ENCODE measurements around the gene CFAP69.
"Not testable (repeated sequence)": the region's sequence is repeated elsewhere in the genome, so short reads cannot be mapped to it uniquely, and the experiment has no call there.

The CFAP69 gene

DNA sequence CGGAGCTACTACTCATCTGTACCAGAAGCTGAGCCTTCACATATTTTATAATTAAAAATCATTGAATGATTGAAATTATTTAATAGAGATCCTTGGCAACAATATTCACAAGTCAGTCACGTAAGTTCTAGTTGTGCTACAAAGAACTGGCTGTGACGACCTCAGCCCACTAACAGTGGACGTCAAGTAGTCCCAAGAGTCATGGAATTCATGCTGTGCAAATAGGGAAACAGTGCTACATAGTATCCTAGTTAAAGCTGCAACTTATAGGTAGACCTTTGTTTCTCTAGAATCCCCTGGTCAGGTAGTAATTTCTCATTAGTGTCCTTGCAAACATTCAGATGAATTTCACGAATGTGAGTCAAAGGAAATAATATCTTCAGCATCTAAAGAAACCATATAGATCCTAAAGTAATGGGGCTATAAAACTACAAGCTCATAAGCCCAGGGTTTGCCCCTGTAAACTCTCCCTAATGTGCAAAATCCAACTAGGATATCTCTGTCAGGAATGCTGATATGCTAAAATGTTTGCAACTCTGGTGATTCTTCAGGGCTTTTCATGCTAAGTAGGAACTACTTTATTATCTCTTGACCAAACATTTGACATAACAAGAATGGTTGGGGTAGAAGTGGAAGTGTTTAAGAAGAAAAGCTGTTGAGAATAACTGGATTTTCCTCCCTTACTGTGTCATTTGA lies 31.2 kb downstream of the CFAP69 start:
- DNase-seq: no peak

DNA sequence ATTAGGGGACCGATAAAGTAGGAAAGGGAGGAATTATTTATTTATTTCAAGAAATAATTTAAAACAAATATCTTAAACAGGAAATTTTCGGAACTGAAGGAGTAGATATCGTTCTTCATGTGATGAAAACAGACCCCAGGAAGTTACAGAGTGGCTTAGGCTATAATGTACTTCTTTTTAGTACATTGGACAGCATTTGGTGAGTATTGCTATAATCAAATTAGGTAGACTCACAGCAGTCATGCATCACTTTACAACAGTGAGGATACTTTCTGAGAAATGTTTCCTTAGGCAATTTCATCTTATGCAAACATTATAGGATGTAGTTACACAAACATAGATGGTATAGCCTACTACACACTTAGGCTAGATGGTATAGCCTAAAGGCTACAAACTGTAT lies 43.2 kb downstream of the CFAP69 start:
- DNase-seq: no peak

DNA sequence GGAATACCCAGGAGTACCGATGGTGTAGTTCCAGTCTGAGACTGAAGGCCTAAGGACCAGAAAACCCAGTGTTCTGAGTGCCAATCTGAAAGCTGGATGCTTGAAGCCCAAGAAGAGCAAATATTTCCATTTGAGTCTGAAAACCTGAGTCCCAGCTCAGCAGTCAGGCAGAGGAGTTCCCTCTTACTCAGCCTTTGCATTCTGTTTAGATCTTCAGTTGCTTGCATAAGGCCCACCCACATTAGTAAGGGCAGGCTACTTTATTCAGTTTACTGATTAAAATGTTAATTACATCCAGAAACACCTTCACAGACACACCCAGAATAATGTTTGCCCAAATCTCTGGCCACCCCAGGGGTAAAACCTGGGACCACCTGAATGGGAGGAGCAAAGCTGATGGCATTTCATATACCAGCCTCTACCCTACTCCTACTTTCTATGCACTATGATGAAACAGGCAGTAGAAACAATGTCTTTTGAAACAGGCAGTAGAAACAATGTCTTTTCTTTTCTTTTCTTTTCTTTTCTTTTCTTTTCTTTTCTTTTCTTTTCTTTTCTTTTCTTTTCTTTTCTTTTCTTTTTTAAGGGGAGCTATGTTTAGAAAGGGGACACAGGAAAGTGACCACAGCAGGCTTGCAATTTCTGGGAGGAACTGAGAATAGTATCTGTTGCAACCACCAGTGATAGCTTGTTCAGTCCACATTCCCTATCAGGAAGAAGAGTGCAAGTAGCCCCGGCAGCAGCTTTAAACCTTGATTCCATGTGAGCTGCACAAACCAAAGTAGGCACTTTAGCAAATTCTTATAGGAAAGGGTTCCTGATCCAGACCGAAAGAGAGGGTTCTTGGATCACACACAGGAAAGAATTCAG lies 45.5 kb downstream of the CFAP69 start:
- no peak for DNase-seq

GRCh38 chr7:90298145-90299038 lies 53.4 kb downstream of the CFAP69 start:
- no peak for DNase-seq

DNA sequence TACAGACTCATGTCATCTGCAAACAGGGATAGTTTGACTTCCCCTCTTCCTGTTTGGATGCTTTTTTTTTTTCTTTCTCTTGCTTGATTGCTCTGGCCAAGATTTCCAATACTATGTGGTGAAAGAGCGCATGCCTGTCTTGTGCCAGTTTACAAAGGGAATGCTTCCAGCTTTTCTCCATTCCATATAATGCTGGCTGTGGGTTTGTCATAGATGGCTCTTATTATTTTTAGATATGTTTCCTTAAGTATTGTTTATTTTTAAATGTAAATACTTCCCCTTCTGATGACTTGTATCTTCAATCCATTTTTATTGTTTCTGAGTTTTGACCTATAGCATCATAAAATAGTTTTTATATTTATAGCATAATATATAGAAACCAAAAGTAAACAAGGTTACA lies 58.3 kb downstream of the CFAP69 start:
- DNase-seq: no peak

DNA sequence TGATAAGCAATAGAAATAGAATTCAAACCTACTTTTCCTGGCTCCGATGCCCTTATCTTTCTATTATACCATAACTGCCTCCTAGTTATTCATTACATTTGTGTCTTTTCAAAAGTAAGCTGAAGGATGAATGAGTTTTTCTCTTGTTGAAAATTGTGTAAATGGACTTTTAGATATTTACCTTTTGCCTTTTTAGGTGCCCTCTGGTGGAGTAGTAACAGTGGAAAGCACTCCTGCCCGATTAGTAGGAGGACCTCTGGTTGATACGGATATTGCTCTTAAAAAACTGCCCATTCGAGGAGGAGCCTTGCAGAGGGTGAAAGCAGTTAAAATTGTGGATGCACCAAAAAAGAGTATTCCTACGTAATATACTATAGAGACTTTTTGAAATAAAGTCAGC lies 64.9 kb downstream of the CFAP69 start:
- DNase-seq: no peak

DNA sequence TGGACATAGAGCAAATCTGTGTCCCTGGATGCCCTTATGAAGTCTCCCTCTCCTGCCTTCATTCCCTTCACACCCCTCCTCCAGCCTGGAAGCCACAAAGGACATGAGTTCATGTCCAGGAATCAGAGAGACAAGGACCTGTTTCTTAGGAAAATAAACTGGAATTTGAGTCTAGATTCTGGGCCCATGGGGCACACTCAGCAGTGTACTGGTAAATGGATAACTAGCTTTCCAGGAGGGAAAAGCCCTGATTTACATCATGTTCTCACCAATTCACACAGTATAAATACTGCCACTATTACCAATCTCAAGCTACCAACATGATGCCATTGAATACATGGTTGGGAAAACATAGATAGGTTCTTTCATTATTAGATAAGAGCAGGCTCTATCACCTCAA lies 66.2 kb downstream of the CFAP69 start:
- DNase-seq: no peak

- DNase-seq: no peak
Observed at GRCh38 chr7:90312745-90313144, 67.8 kb downstream of the CFAP69 start.

GRCh38 chr7:90313907-90314306 lies 68.9 kb downstream of the CFAP69 start:
- no peak for DNase-seq

GRCh38 chr7:90320014-90320413 lies 75.0 kb downstream of the CFAP69 start:
- DNase-seq: no peak

DNA sequence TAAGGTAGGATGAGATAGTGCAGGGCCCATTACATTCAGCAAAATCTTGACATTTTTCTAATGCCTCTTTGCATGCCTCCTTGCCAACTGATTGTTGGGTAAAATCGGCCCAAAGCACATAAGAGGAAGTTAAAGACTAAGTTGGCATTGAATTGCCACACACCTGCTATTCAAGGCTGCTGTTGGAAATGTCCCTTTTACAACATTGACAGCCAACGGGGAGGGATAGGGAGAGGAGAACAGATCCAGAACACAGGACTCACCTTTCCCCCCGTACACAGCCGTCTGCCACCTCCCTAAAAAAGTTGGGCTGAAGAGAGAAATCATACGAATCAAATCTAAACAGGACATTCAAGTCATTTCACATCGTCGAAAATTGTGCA lies 75.4 kb downstream of the CFAP69 start:
- DNase-seq: no peak

GRCh38 chr7:90320801-90321494 lies 76.0 kb downstream of the CFAP69 start, which contains the start of gene FAM237B:
Gene FAM237B, minus strand, starts transcription at chr7:90321304. Its CDS starts 1,556 bp downstream, at chr7:90319748.
- DNase-seq: no peak

GRCh38 chr7:90322837-90323236 lies 77.9 kb downstream of the CFAP69 start:
- DNase-seq: no peak

DNA sequence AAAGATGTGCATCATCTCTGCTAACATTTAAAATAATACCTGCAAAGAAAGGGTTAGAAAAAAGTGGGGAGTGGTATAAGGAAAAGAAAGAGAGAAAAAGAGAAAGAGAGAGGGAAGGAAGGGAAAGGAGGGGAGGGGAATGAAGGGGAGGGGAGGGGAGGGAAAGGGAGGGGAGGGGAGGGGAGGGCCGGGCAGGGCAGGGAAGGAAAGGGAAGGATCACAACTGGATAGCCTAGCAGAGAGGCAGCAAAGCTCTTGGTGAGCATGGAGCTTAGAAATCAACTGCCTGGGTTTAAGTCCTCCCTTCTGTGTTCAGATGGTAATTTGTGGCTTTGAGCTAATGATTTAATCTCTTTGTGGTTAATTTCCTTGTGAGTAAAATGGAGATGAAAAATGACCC lies 81.5 kb downstream of the CFAP69 start:
- DNase-seq: no peak

- DNase-seq: no peak
Observed at GRCh38 chr7:90334193-90334843, 89.3 kb downstream of the CFAP69 start.

DNA sequence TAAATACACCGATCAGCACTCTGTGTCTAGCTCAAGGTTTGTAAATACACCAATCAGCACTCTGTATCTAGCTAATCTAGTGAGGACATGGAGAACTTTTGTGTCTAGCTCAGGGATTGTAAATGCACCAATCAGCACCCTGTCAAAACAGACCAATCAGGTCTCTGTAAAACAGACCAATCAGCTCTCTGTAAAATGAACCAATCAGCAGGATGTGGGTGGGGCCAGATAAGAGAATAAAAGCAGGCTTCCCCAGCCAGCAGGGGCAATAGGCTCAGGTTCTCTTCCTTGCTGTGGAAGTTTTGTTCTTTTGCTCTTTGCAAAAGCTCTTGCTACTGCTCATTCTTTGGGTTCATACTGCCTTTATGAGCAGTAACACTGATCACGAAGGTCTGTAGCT lies 90.0 kb downstream of the CFAP69 start:
- not testable (repeated sequence) for DNase-seq

DNA sequence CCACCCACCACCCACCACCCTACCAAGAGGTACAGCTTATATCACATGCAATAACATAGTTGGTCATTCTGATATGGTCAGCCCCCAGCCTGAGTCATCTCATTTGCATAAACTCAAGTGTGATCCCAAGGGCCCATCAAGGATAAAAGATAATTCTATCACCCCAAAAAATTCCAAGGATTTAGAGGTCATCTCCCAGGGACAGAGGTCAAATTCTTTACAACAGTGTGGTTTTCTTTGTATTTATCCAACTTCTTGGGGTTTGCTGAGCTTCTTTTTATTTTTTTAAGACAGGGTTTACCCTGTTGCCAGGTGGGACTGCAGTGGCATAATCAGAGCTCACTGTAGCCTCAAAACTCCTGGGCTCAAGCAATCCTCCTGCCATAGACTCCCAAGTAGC lies 92.1 kb downstream of the CFAP69 start:
- no peak for DNase-seq

GRCh38 chr7:90345016-90345415 lies 100.0 kb downstream of the CFAP69 start:
- no peak for DNase-seq

GRCh38 chr7:90345595-90346335 lies 100.8 kb downstream of the CFAP69 start:
- DNase-seq: no peak

GRCh38 chr7:90346336-90347125 lies 101.6 kb downstream of the CFAP69 start, which contains the start of gene GTPBP10:
Gene GTPBP10, plus strand, starts transcription at chr7:90346716. Its CDS starts 26 bp downstream, at chr7:90346742.
- peak; percentile 93 for DNase-seq
